Neural cell (in vitro differentiated cells): ENCODE data around the gene GAS2L3. TPM values are rescaled to one million over a fixed set of nuclear protein-coding genes. Genes with fewer than 3 reads are reported as not detected.

ENCODE experiments used
- H2AFZ ChIP-seq: fragments of 200-600, 300-800 bp; sonication (generic), shearing (Covaris generic); 2 replicates; pipeline ENCODE4 v1.6.0; 2014; ENCODE audit warnings: low read depth, mild to moderate bottlenecking, antibody characterized with exemption, low read length, moderate library complexity
- H3F3A ChIP-seq: fragments of 200-600 bp; shearing (Covaris generic); 2 replicates; pipeline ENCODE4 v1.6.1; 2016; ENCODE audit warnings: mild to moderate bottlenecking, moderate library complexity, mixed read lengths, antibody characterized with exemption, low read length; ENCODE audit not compliant: insufficient read depth, poor library complexity, severe bottlenecking
- H3K27ac ChIP-seq: fragments of 200-600, 300-800 bp; sonication (generic), shearing (Covaris generic); 2 replicates; pipeline ENCODE4 v1.5.1; 2014; ENCODE audit warnings: mild to moderate bottlenecking, low read length, moderate library complexity
- H3K27me3 ChIP-seq: fragments of 300-800, 200-600 bp; sonication (generic), shearing (Covaris generic); 2 replicates; pipeline ENCODE4 v1.6.0; 2014; ENCODE audit warnings: mild to moderate bottlenecking, low read depth, low read length, moderate library complexity; ENCODE audit not compliant: insufficient read depth
- H3K36me3 ChIP-seq: fragments of 300-800, 200-600 bp; sonication (generic), shearing (Covaris generic); 2 replicates; pipeline ENCODE4 v1.5.1; 2014; ENCODE audit warnings: mild to moderate bottlenecking, antibody characterized with exemption, low read length, moderate library complexity; ENCODE audit not compliant: insufficient read depth
- H3K4me2 ChIP-seq: fragments of 300-800, 200-600 bp; sonication (generic), shearing (Covaris generic); 2 replicates; pipeline ENCODE4 v1.6.0; 2014; ENCODE audit warnings: mild to moderate bottlenecking, low read length
- H3K4me3 ChIP-seq: fragments of 300-800, 200-600 bp; sonication (generic), shearing (Covaris generic); 2 replicates; pipeline ENCODE4 v1.5.1; 2014; ENCODE audit warnings: mild to moderate bottlenecking, low read length, moderate library complexity
- H3K79me2 ChIP-seq: fragments of 200-600 bp; shearing (Covaris generic); replicated peaks from 2 replicates; pipeline ENCODE4 v1.6.0; 2014; ENCODE audit warnings: mild to moderate bottlenecking, low read length, moderate library complexity; ENCODE audit not compliant: insufficient read depth
- H3K9ac ChIP-seq: fragments of 300-800, 200-600 bp; sonication (generic), shearing (Covaris generic); 2 replicates; pipeline ENCODE4 v1.6.1; 2016; ENCODE audit warnings: mild to moderate bottlenecking, low read length, mixed read lengths
- H3K9me2 ChIP-seq: fragments of 200-600 bp; shearing (Covaris generic); 2 replicates; pipeline ENCODE4 v1.6.1; 2016; ENCODE audit warnings: mild to moderate bottlenecking, low read length, mixed read lengths; ENCODE audit not compliant: insufficient read depth
- H3K9me3 ChIP-seq: fragments of 200-600, 300-800 bp; sonication (generic), shearing (Covaris generic); 2 replicates; pipeline ENCODE4 v1.6.1; 2016; ENCODE audit warnings: mild to moderate bottlenecking, mixed run types, low read length, moderate library complexity, mixed read lengths
- H4K20me1 ChIP-seq: fragments of 200-600 bp; shearing (Covaris generic); 2 replicates; pipeline ENCODE4 v1.6.1; 2016; ENCODE audit warnings: mild to moderate bottlenecking, mixed run types; ENCODE audit not compliant: insufficient read depth
- CTCF ChIP-seq: fragments of 450-650 bp; IDR thresholded peaks from 2 replicates; pipeline ENCODE4 v1.5.1; 2014; ENCODE audit warnings: antibody characterized with exemption, mild to moderate bottlenecking, moderate library complexity; ENCODE audit not compliant: poor library complexity, severe bottlenecking
- EP300 ChIP-seq: fragments of 450-650 bp; conservative IDR thresholded peaks from 2 replicates; pipeline ENCODE4 v1.6.1; 2014; ENCODE audit warnings: antibody characterized with exemption, mild to moderate bottlenecking, moderate library complexity; ENCODE audit not compliant: poor library complexity, severe bottlenecking
- EZH2 ChIP-seq: fragments of 200-600, 300-800 bp; shearing (Covaris generic), sonication (generic); IDR thresholded peaks from 2 replicates; pipeline ENCODE4 v1.6.1; 2014; ENCODE audit warnings: antibody characterized with exemption, low read length, borderline replicate concordance, mild to moderate bottlenecking; ENCODE audit not compliant: insufficient read depth, poor library complexity, severe bottlenecking
- MXI1 ChIP-seq: fragments of 450-650 bp; conservative IDR thresholded peaks from 2 replicates; pipeline ENCODE4 v1.6.1; 2014; ENCODE audit warnings: antibody characterized with exemption, mild to moderate bottlenecking; ENCODE audit not compliant: poor library complexity, severe bottlenecking
- POLR2AphosphoS5 ChIP-seq: IDR thresholded peaks from 2 replicates; pipeline ENCODE4 v1.6.1; 2012
- RAD21 ChIP-seq: fragments of 450-650 bp; conservative IDR thresholded peaks from 2 replicates; pipeline ENCODE4 v1.6.1; 2014; ENCODE audit warnings: antibody characterized with exemption, mild to moderate bottlenecking, moderate library complexity
- REST ChIP-seq: IDR thresholded peaks from 2 replicates; pipeline ENCODE4 v1.6.1; 2012; ENCODE audit warnings: borderline replicate concordance
- SMC3 ChIP-seq: fragments of 450-650 bp; conservative IDR thresholded peaks from 2 replicates; pipeline ENCODE4 v1.6.1; 2014; ENCODE audit warnings: antibody characterized with exemption, mild to moderate bottlenecking, moderate library complexity; ENCODE audit not compliant: poor library complexity
- TAF1 ChIP-seq: IDR thresholded peaks from 2 replicates; pipeline ENCODE4 v1.6.1; 2012; ENCODE audit warnings: low read depth
- polyA plus RNA-seq: library from polyadenylated mRNA; depleted of rRNA; stranded (reverse); fragments of >200 nt; gene quantifications from 2 replicates; pipeline ENCODE4 v1.2.3, GENCODE V29; 2014

The GAS2L3 gene
- polyA plus RNA-seq, 1 donor from 2014 or later = 0.67 TPM

- H3K27ac ChIP-seq = no peak overlapping the region
- no peak for TF ChIP-seq MXI1
- TF ChIP-seq EP300 = no peak
- TF ChIP-seq TAF1 = no peak
- no peak for TF ChIP-seq RAD21
- no peak for TF ChIP-seq SMC3
- TF ChIP-seq CTCF = no peak
- no peak for TF ChIP-seq POLR2AphosphoS5
- TF ChIP-seq REST = no peak
- TF ChIP-seq EZH2 = no peak
- no peak overlapping the region for H2AFZ ChIP-seq
- no peak overlapping the region for H3K4me2 ChIP-seq
- H3K36me3 ChIP-seq = no peaks in the 10 kb centered on the region
- H3K4me3 ChIP-seq = no peak overlapping the region
- H3K79me2 ChIP-seq = no peaks in the 10 kb centered on the region
- H4K20me1 ChIP-seq = no peaks in the 10 kb centered on the region
- no peaks in the 10 kb centered on the region for H3K9me3 ChIP-seq
- no peak overlapping the region for H3K9ac ChIP-seq
- H3K27me3 ChIP-seq = no peaks in the 10 kb centered on the region
- H3F3A ChIP-seq = no peaks in the 10 kb centered on the region
- no peaks in the 10 kb centered on the region for H3K9me2 ChIP-seq
Observed at GRCh38 chr12:100564905-100565467, 8.5 kb upstream of the GAS2L3 start.

GRCh38 chr12:100565987-100566545 lies 7.4 kb upstream of the GAS2L3 start:
- H3K79me2 ChIP-seq = no peaks in the 10 kb centered on the region
- no peak overlapping the region for H3K9ac ChIP-seq
- no peak overlapping the region for H3K27ac ChIP-seq
- no peaks in the 10 kb centered on the region for H3K9me2 ChIP-seq
- no peak overlapping the region for H3K4me3 ChIP-seq
- H3F3A ChIP-seq = no peaks in the 10 kb centered on the region
- no peaks in the 10 kb centered on the region for H3K36me3 ChIP-seq
- H4K20me1 ChIP-seq = no peaks in the 10 kb centered on the region
- H3K27me3 ChIP-seq = no peaks in the 10 kb centered on the region
- H2AFZ ChIP-seq = no peak overlapping the region
- H3K4me2 ChIP-seq = no peak overlapping the region
- no peak for TF ChIP-seq MXI1
- no peak for TF ChIP-seq TAF1
- no peak for TF ChIP-seq EZH2
- no peaks in the 10 kb centered on the region for H3K9me3 ChIP-seq
